CD4-positive, alpha-beta memory T cell (primary cell): ENCODE results near the gene LPCAT1. TPM values are rescaled to one million over a fixed set of nuclear protein-coding genes. Genes with fewer than 3 reads are reported as not detected.
"Not testable (repeated sequence)": the region's sequence is repeated elsewhere in the genome, so short reads cannot be mapped to it uniquely, and the experiment has no call there.

ENCODE experiments used
- CTCF ChIA-PET: fragments of 350-600 bp; sonication (Branson Sonifier 250); formaldehyde crosslinking; loops from one replicate; lab custom pipeline; 2021; ENCODE audit warnings: inconsistent platforms; ENCODE audit not compliant: partially characterized antibody; lab: Charles Lee
- POLR2A ChIA-PET: fragments of 350-600 bp; sonication (Branson Sonifier 250); formaldehyde crosslinking; loops from one replicate; lab custom pipeline; 2021; ENCODE audit not compliant: partially characterized antibody; lab: Charles Lee
- DNase-seq, 5 donors: peaks; one replicate each; pipeline versions ENCODE4 v3.0.0 to v3.0.0-alpha.2; 2020 to 2022; ENCODE audit warnings: mixed read lengths in 1 of 5
- H3K27ac ChIP-seq: one replicate; pipeline ENCODE4 v1.7.0; 2013; ENCODE audit warnings: low read depth, low read length
- H3K27me3 ChIP-seq: 2 replicates; pipeline ENCODE4 v1.7.0; 2013; ENCODE audit warnings: mild to moderate bottlenecking, low read length, moderate library complexity; ENCODE audit not compliant: insufficient read depth
- H3K36me3 ChIP-seq: 2 replicates; pipeline ENCODE4 v1.7.0; 2013; ENCODE audit warnings: mild to moderate bottlenecking, low read length, moderate library complexity; ENCODE audit not compliant: insufficient read depth
- H3K4me1 ChIP-seq: 2 replicates; pipeline ENCODE4 v1.7.0; 2013; ENCODE audit warnings: mild to moderate bottlenecking, low read length, moderate library complexity; ENCODE audit not compliant: insufficient read depth
- H3K4me3 ChIP-seq, 2 donors: one replicate each; pipeline ENCODE4 v1.7.0; 2013; ENCODE audit warnings: low read length in 2 of 2, mild to moderate bottlenecking in 1 of 2
- H3K9me3 ChIP-seq, 2 donors: one replicate each; pipeline ENCODE4 v1.7.0; 2013; ENCODE audit warnings: low read length in 2 of 2, control low read depth in 1 of 2; ENCODE audit not compliant: control insufficient read depth in 1 of 2
- H3K27ac Mint-ChIP-seq, 7 donors: one replicate each; pipeline ENCODE4 v1.8.0; 2020 to 2021; ENCODE audit warnings: mixed read lengths in 7 of 7, mild to moderate bottlenecking in 6 of 7, inconsistent platforms in 3 of 7, moderate library complexity in 3 of 7
- H3K27me3 Mint-ChIP-seq, 2 donors: one replicate each; pipeline ENCODE4 v1.8.0; 2020 to 2021; ENCODE audit warnings: mixed read lengths in 2 of 2
- H3K36me3 Mint-ChIP-seq, 2 donors: one replicate each; pipeline ENCODE4 v1.8.0; 2020 to 2021; ENCODE audit warnings: mixed read lengths in 2 of 2, inconsistent platforms in 1 of 2, mild to moderate bottlenecking in 1 of 2
- H3K4me1 Mint-ChIP-seq, 4 donors: one replicate each; pipeline ENCODE4 v1.8.0; 2020 to 2021; ENCODE audit warnings: mixed read lengths in 4 of 4, mild to moderate bottlenecking in 1 of 4
- H3K4me3 Mint-ChIP-seq, 8 donors: one replicate each; pipeline ENCODE4 v1.8.0; 2020 to 2021; ENCODE audit warnings: mixed read lengths in 8 of 8, mild to moderate bottlenecking in 7 of 8, moderate library complexity in 6 of 8, inconsistent platforms in 3 of 8
- H3K9me3 Mint-ChIP-seq, 8 donors: one replicate each; pipeline ENCODE4 v1.8.0; 2020 to 2021; ENCODE audit warnings: mixed read lengths in 8 of 8, mild to moderate bottlenecking in 5 of 8, inconsistent platforms in 3 of 8, moderate library complexity in 1 of 8
- intact Hi-C: fragments of 100-400 bp; cut with micrococcal nuclease; formaldehyde crosslinking; loops from one replicate; pipeline ENCODE4 v1.15.1; 2023
- polyA plus RNA-seq, 2 donors: library from polyadenylated mRNA; unstranded; fragments of 300-500 nt; fragmentation: Illumina TruSeq; gene quantifications; one replicate each; pipeline ENCODE4 v1.2.3, GENCODE V29; 2021
- total RNA-seq, 2 experiments: library from RNA; stranded (reverse); gene quantifications; one replicate each; pipeline ENCODE4 v1.2.3, GENCODE V29; 2021

The LPCAT1 gene
- total and polyA plus RNA-seq, 4 experiments from 2014 or later: 9.0 to 63.6 (median 47.5) TPM

DNA sequence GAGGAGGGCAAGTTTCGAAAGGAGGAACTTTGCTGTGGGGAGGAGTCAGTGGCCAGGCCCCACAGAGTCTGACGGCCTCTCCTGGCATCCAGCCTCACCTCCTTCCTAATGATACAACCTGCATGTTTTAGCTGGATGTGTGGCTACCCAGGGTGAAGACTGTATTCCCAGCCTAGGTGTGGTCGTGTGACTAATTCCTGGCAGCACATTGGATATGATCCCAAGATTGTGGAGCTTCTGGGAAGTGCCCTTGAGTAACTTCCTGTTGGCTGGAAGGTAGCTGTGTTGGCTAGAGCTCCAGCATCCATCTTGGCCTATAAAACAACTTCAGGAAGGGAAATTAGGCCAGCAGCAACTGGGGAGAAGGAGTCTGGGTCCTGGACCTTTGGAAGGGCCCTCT lies 19.0 kb upstream of the LPCAT1 start:
- Mint-ChIP-seq H3K4me3 (no peak overlapping the region), H3K4me1 (peaks cover 4 to 8% (median 6%) of the 10 kb centered on the region in 4 donors), H3K36me3 (no peaks in the 10 kb centered on the region), H3K9me3 (peaks cover 0 to 2% (median 0%) of the 10 kb centered on the region in 8 donors), H3K27ac (peak overlapping the region in 1 of 7 donors; percentile 12), H3K27me3 (no peaks in the 10 kb centered on the region)
- Histone ChIP-seq H3K36me3 (no peaks in the 10 kb centered on the region), H3K9me3 (no peaks in the 10 kb centered on the region), H3K27ac (no peak overlapping the region), H3K27me3 (no peaks in the 10 kb centered on the region), H3K4me1 (no peaks in the 10 kb centered on the region), H3K4me3 (no peak overlapping the region)
- CTCF ChIA-PET: no interaction called here
- POLR2A ChIA-PET: no interaction called here
- intact Hi-C loops: no loop called here
- DNase-seq: no peak

DNA sequence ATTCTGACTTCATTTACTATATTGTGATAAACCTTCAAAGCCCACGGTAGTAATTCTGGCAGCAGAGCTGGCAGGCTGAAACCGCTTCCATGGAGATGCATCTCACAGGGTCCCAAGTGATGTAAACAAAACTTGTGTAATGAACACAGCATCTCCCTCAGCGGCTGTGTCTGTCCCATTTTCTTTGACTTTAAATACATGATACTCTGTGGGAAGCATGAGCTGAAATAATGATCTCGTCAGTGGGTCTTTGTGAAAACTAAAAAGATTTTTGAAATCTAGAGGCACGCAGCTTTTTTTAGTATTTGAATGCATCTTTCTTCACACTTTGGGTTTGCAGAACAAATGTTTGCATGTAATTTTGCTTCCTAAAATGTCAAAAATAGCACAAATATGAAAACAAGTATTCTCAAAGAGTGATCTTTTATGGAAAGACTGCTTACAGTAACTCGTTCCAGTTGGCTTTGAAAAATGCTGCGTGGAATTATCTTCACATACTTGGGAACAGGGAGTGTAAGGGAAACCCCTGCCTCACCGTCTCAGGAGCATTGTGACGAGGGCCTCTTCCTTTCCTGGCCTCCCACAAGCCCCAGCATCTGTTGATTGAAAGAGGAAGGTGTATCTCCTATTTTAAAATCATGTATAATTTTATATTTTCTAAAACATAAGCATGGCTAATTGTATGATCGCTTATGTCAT lies 18.1 kb upstream of the LPCAT1 start:
- Histone ChIP-seq H3K27ac (no peak overlapping the region), H3K36me3 (no peaks in the 10 kb centered on the region), H3K4me3 (no peak overlapping the region), H3K4me1 (peaks cover 4% of the 10 kb centered on the region), H3K9me3 (no peaks in the 10 kb centered on the region), H3K27me3 (no peaks in the 10 kb centered on the region)
- intact Hi-C loops: no loop called here
- peaks cover 5 to 16% (median 10%) of the 10 kb centered on the region in 4 donors for H3K4me1 Mint-ChIP-seq
- H3K4me3 Mint-ChIP-seq: no peak overlapping the region
- no peaks in the 10 kb centered on the region for H3K27me3 Mint-ChIP-seq
- peaks cover 0 to 2% (median 0%) of the 10 kb centered on the region in 8 donors for H3K9me3 Mint-ChIP-seq
- no peak for DNase-seq
- POLR2A ChIA-PET: no interaction called here
- CTCF ChIA-PET: no interaction called here
- H3K27ac Mint-ChIP-seq: no peak overlapping the region
- no peaks in the 10 kb centered on the region for H3K36me3 Mint-ChIP-seq

DNA sequence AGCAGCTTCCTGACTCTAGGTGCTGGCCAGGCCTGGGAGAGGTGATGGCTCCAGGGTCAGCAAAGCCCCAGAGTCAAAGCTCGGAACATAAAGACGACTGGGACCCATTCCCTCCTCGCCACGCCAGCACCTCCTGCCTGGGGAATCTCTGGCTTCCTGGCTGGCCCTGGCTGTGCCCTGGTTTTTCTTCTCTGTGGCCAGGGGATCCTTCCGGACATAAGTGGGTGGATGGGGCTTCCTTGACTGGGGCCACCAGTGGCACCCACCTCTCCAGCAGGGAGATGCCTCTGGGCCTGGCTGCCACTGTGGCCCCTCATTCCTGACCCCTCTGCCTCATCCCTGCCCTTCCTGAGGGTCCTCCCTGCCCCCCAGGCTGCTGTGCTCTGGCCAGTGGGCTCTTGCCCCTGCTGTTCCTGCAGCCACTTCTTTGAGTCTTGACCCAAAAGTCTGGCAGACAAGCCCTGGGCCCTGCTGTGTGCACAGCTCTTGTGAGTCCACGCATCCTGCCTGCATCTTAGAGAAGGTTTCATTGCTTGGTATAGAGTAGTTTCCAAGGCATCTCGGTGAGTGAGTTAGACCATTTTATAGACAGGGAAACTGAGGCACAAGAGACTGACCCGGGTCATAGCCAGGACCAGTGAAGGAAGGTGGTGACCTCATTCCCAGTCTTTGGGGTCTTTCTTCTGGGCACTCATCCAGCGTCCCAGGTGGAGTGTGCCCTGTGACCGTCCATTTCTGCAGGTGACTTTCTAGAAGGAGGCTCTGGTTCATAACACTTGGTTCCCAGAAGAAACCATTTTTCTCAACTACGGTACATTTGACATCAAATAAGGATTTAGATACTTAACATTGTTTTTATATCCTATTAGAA lies 17.3 kb upstream of the LPCAT1 start:
- POLR2A ChIA-PET: no interaction called here

DNA sequence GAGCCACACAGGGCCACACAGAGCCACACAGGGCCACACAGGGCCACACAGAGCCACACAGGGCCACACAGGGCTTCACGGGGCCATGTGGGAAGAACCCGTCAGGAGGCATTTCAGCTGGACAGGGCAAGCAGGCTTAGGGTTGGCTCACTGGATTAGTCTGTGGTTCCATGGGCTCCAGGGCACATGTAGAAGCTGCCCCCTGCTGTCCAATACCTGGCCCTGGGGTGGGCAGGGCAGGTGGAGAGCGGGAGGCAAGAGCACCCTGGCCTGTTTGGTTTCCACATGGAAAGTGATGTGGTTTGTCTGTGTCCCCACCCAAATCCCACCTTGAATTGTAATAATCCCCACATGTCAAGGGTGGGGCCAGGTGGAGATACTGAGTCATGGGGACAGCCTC lies 16.4 kb upstream of the LPCAT1 start:
- Mint-ChIP-seq H3K27ac (peak overlapping the region in 2 of 7 donors; percentile 60 to 81), H3K36me3 (no peaks in the 10 kb centered on the region), H3K9me3 (peaks cover 0 to 6% (median 0%) of the 10 kb centered on the region in 8 donors), H3K4me3 (no peak overlapping the region), H3K4me1 (peaks cover 18 to 30% (median 22%) of the 10 kb centered on the region in 4 donors), H3K27me3 (no peaks in the 10 kb centered on the region)
- H3K9me3 ChIP-seq: no peaks in the 10 kb centered on the region
- POLR2A ChIA-PET: no interaction called here
- peaks cover 21% of the 10 kb centered on the region for H3K4me1 ChIP-seq
- H3K4me3 ChIP-seq: no peak overlapping the region
- intact Hi-C loops: no loop called here
- DNase-seq: no peak
- CTCF ChIA-PET: no interaction called here
- H3K27ac ChIP-seq: no peak overlapping the region
- no peaks in the 10 kb centered on the region for H3K36me3 ChIP-seq
- H3K27me3 ChIP-seq: no peaks in the 10 kb centered on the region

More for the DNA sequence above, 17.3 kb upstream of the LPCAT1 start:
- Histone ChIP-seq H3K4me3 (no peak overlapping the region), H3K9me3 (no peaks in the 10 kb centered on the region), H3K36me3 (no peaks in the 10 kb centered on the region), H3K27me3 (no peaks in the 10 kb centered on the region), H3K27ac (no peak overlapping the region), H3K4me1 (peaks cover 12% of the 10 kb centered on the region)
- Mint-ChIP-seq H3K4me3 (no peak overlapping the region), H3K4me1 (peaks cover 12 to 24% (median 18%) of the 10 kb centered on the region in 4 donors), H3K36me3 (no peaks in the 10 kb centered on the region), H3K9me3 (peaks cover 0 to 3% (median 0%) of the 10 kb centered on the region in 8 donors), H3K27me3 (no peaks in the 10 kb centered on the region), H3K27ac (peak overlapping the region in 2 of 7 donors; percentile 60 to 81)
- CTCF ChIA-PET: no interaction called here
- DNase-seq: no peak
- intact Hi-C loops: no loop called here

DNA sequence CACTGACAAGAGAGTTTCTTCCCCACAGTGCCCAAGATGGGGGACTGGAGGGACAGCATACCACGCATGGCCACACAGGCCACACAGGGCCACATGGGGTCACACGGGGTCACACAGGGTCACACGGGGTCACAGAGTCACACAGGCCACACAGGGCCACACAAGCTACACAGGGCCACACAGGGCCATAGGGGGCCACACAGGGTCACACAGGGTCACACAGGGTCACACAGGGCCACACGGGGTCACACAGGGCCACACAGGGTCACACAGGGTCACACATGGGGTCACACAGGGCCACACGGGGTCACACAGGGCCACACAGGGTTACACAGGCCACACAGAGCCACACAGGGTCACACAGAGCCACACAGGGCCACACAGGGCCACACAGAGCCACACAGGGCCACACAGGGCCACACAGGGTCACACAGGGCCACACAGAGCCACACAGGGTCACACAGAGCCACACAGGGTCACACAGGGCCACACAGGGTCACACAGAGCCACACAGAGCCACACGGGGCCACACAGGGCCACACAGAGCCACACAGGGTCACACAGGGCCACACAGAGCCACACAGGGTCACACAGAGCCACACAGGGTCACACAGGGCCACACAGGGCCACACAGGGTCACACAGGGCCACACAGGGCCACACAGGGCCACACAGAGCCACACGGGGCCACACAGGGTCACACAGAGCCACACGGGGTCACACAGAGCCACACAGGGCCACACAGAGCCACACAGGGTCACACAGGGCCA lies 15.8 kb upstream of the LPCAT1 start:
- CTCF ChIA-PET, H3K9me3 Mint-ChIP-seq, H3K36me3 ChIP-seq, H3K4me3 ChIP-seq, H3K27me3 ChIP-seq, H3K9me3 ChIP-seq, H3K4me3 Mint-ChIP-seq, H3K27ac ChIP-seq, H3K36me3 Mint-ChIP-seq, H3K27me3 Mint-ChIP-seq, DNase-seq, POLR2A ChIA-PET: not testable (repeated sequence)
- intact Hi-C loops: loop anchor here (5.0 kb wide), 2 partner anchors 53 to 152 kb away; no protein-coding TSS in a partner anchor
- peaks cover 20 to 31% (median 27%) of the 10 kb centered on the region in 4 donors for H3K4me1 Mint-ChIP-seq
- H3K4me1 ChIP-seq: peaks cover 26% of the 10 kb centered on the region
- H3K27ac Mint-ChIP-seq: peak overlapping the region in 6 of 7 donors; percentile 57 to 82 (median 76)

DNA sequence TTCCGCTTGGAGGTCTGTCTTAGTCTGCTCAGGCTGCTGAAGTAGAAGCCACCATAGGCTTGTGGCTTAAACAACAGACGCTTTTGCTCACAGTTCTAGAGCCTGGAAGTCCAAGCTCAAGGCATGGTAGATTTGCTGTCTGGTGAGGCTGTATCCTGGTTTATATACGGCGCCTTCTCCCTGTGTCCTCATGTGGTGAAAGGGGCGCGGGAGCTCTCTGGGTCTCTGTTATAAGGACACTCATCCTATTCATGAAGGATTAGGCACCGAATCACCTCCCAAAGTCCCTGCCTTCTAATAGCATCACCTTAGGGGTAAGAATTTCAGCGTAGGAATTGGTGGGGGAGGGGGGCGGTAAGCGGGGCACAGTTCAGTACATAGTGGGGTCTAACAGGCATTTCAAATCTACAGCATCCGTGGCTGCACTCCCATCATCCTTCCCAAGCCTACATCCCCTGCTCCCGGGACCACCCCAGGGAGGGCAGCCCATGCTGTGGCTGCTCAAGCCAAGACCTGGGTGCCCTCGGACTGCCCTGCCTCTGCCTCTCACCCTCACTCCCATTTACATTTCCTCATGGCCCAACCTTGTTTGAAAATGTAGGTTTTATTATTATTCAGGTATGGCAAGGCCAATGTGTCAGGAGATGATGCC lies 15.1 kb upstream of the LPCAT1 start:
- no peaks in the 10 kb centered on the region for H3K36me3 Mint-ChIP-seq
- Histone ChIP-seq H3K4me1 (peaks cover 26% of the 10 kb centered on the region), H3K27ac (no peak overlapping the region), H3K27me3 (no peaks in the 10 kb centered on the region), H3K4me3 (no peak overlapping the region), H3K9me3 (no peaks in the 10 kb centered on the region), H3K36me3 (no peaks in the 10 kb centered on the region)
- intact Hi-C loops: loop anchor here (5.0 kb wide), 2 partner anchors 53 to 152 kb away; no protein-coding TSS in a partner anchor
- peak overlapping the region in 6 of 7 donors; percentile 57 to 93 (median 76) for H3K27ac Mint-ChIP-seq
- H3K9me3 Mint-ChIP-seq: peaks cover 0 to 6% (median 0%) of the 10 kb centered on the region in 8 donors
- peaks cover 20 to 35% (median 28%) of the 10 kb centered on the region in 4 donors for H3K4me1 Mint-ChIP-seq
- no peak for DNase-seq
- ChIA-PET CTCF (no interaction called here), POLR2A (no interaction called here)
- H3K27me3 Mint-ChIP-seq: no peaks in the 10 kb centered on the region
- H3K4me3 Mint-ChIP-seq: peak overlapping the region in 2 of 8 donors; percentile 32 to 47
